ENCODE results near the gene EPHB1.

The EPHB1 gene

DNA sequence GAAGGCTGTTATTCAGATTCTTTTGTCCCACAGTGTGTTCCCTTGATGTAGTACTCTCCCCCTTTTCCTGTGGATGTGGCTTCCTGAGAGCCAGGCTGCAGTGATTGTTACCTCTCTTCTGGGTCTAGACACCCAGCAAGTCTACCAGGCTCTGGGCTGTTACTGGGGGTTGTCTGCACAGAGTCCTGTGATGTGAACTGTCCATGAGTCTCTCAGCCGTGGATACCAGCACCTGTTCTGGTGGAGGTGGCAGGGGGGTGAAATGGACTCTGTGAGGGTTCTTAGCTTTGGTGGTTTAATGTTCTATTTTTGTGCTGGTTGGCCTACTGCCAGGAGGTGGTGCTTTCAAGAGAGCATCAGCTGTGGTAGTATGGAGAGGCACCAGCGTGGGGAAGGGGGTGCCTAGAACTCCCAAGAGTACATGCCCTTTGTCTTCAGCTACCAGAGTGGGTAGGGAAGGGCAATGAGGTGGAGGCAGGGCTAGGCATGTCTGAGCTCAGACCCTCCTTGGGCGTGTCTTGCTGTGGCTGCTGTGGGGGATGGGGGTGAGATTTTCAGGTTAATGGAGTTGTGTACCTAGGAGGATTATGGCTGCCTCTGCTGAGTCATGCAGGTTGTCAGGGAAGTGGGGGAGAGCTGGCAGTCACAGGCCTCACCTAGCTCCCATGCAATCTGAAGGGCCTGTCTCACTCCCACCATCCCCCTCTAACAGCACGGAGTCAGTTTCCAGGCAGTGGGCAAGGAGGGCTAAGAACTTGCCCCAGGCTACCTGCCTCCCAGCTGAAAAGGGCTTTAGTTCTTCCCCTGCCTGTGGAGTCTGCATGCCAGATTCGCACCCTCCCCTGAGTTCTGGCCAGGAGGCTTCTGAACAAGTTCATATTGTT is 272.0 kb downstream of the EPHB1 start:
- DNase-seq, result peak; percentile 37

GRCh38 chr3:135068011-135068410 is 273.0 kb downstream of the EPHB1 start:
- no peak for DNase-seq

DNA sequence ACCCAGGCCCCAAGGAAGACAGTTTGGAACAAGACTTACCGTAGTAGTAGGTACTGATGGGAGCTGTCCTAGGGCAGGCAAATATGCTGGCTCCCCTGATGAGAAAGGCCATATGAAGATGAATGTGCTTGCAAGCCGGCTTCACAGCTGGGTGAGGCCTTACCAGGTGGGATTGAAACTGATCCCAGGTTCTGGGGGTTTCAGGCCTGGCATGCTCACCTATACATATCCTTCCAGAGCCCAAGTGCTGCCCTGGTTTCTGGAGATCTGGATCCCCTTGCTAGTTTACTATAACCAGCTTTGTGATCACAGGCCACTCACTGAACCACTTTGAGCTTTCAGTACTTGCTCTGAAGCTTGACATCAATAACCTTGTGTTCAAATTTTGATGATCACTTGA is 274.3 kb downstream of the EPHB1 start:
- DNase-seq, result no peak

DNA sequence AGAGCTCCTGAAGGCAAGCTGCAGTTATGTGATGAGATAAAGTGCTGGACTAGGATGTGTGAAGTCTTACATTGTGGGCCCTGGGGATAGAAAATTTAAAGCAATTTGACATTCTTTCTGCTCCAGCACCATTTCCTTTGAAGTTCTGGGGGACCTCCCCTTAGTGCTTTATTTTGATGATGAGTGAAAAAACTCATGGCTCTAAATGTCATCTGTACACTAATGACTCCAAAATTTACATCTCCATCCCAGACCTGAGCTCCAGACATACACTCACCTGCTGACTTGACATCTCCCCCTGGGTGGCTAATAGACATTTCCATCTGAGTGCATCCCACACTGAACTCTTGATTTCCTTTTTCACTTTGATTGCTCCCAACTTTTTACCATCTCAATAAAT is 276.4 kb downstream of the EPHB1 start:
- no peak for DNase-seq

DNA sequence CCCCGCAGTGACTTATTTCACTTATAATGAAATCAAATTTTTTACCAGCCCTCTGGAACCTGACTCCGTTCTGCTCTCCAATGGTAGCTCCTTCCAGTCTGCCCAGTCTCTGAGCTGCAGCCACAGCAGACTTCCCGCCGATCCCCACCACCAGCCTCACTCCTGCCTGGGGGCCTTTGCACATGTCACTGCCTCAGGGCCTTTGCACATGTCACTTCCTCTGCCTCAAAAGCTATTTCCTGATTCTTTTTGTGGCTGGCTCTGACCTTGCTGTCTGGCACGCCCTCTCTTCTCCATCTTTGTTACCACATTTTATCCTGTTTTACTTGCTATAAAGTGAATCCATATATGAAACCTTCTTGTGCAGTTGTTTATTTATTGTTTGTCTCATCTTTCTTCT is 277.4 kb downstream of the EPHB1 start:
- no peak for DNase-seq

- no peak for DNase-seq
These were observed 280.1 kb downstream of the EPHB1 start for GRCh38 chr3:135075157-135075556.

DNA sequence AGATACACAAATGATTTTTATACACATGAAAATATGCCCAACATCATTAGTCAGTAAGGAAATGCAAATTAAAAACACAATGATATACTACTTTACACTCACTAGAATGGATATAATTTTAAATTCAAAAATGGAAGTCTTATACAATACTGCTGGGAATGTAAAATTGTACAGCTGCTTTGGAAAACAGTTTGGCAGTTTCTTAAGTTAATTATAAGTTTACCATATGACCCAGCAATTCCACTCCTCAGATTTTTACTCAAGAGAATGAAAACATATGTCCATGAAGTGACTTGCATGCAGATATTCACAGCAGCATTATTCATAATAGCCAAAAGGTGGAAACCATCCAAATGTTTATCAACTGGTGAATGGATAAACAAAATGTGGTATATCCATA is 281.3 kb downstream of the EPHB1 start:
- no peak for DNase-seq

DNA sequence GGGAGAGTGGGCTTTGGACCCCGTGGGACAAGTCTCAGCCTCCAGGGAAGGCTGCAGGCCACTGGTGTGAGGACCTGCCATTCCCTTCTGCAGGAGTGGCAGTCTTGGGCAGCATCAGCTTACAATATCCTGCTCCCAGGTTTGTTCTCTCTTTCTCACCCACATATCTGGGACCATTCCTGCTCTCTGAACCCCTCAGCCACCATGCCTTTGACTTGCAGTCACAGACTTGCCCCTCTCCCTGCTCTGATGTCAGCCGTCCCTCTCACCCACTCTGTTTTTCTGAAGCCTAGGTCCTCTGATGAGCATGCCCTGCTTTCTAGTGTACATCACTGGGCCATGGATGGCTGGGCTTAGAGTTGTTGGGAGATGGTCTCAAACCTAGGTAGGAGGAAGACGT is 282.1 kb downstream of the EPHB1 start:
- DNase-seq, result no peak

GRCh38 chr3:135078283-135078682 is 283.2 kb downstream of the EPHB1 start:
- DNase-seq, result no peak

- no peak for DNase-seq
These were observed 284.0 kb downstream of the EPHB1 start for GRCh38 chr3:135079095-135079494.

- no peak for DNase-seq
These were observed 286.4 kb downstream of the EPHB1 start for GRCh38 chr3:135081451-135081850.

GRCh38 chr3:135081856-135082434 is 286.9 kb downstream of the EPHB1 start:
- DNase-seq, result no peak

DNA sequence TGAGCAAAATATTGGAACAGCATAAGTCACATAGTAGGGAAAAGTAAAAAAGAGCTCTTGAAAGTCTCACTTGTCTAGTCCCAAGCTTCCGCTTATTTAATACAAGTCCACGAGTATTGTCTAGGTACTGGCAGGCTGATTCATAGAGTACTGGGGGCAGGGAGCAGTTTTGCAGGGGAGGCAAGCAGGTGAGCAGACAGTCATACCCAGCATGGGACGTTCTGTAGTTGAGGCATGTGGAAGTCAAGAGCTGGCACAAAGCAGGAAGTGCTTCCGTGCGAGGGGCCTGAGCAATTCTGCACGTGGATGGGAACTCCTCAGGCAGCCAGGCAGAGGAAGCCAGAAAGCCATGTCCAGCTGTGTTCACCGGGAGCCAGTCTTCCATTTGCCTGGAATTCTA is 287.6 kb downstream of the EPHB1 start:
- no peak for DNase-seq

- DNase-seq, result no peak
These were observed 288.1 kb downstream of the EPHB1 start for GRCh38 chr3:135083179-135083578.

DNA sequence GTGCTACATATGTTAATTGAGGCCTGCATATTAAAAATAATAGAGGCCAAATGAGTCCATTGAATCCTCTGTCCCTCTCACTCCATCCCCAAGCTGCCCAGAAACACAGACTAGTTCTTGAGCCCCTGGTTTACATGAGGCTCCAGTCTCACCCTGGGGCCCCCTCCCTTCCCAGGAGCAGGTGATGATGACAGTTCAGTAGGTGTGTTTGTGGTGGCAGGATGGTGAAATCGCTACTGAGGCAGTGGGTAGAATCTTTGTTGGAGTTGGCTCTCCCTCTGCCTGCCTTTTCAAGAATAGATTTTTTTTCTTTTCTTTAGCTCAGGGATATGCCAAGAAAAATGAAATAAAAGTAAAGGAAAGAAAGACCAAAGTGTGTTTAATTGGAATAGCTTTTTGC is 288.7 kb downstream of the EPHB1 start:
- no peak for DNase-seq

- no peak for DNase-seq
These were observed 289.3 kb downstream of the EPHB1 start for GRCh38 chr3:135084405-135084804.

DNA sequence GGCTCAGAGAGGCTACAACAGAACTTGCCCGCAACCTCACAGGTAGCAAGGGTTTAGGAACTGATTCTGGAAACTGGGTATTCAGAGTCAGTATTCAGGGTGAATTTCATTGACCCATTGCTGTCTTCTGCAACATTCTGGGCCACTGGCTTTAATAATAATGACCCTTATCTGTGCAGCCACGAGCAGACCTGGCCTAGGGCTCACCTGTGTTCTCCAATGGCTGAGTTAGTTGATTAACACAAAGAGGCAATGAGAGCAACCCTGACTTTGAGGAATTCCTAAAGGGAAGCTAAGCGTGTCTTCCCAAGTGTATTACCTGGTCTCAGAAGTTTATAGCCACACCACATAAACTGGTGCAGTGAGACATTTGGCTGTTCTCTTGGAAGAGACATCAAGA is 289.9 kb downstream of the EPHB1 start:
- no peak for DNase-seq

DNA sequence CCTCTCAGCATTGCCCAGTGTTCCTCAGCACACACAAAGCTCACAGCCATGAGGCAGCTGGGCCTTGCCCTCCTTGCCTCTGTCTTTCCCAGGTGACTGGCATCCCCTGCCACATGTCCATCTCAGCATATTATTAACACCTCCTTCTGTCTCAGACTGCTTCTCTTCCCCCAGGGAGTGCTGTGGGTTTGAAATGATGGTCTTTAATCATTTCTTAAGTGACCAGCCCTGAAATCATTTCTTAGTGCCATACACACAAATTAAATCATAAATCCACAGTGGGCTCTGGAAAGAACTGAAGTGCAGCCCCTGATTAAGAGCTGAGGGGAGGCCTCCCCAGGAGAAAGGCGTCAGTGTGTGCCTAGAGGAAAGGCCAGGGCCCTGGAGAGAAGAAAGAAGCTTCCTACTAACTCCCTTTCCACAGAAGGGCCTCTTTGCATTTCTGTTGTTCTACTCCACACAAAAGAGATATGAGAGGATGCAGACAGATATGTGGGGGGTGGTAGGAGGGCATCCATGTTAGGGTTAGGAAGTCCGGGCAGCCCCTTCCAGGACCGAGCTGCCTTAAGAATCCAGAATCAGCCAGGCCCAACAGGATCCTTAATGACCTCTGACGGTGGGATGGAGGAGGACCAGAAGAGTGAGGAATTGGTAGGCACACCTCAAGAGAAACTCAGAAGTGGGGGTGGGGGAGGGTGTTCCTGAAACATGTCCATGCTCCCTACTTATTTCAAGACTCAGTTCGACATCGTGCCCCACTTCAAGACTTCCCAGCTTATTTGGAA is 290.8 kb downstream of the EPHB1 start:
- no peak for DNase-seq

DNA sequence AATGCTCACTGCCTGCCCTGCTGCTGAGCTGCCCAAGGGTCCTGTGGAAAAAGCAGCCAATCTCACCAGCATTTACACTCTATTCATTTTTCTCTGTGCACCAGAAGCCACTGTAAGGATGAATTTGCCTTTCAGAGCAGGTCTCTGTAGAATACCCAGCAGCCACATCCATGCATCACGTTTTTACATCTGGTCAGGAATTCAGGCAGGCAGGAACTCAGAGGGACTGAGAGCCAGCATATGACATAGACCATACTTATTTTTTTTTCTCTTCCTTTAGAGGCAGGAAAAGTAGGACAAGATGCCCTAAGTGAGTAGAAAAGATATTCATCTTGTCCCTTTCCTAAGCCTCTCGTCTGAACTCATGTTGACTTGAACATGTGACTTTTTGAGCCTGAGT is 292.7 kb downstream of the EPHB1 start:
- no peak for DNase-seq

GRCh38 chr3:135089451-135089850 is 294.4 kb downstream of the EPHB1 start:
- no peak for DNase-seq

- DNase-seq, result no peak
These were observed 295.1 kb downstream of the EPHB1 start for GRCh38 chr3:135090020-135090717.

- DNase-seq, result no peak
These were observed 296.9 kb downstream of the EPHB1 start for GRCh38 chr3:135091946-135092345.

DNA sequence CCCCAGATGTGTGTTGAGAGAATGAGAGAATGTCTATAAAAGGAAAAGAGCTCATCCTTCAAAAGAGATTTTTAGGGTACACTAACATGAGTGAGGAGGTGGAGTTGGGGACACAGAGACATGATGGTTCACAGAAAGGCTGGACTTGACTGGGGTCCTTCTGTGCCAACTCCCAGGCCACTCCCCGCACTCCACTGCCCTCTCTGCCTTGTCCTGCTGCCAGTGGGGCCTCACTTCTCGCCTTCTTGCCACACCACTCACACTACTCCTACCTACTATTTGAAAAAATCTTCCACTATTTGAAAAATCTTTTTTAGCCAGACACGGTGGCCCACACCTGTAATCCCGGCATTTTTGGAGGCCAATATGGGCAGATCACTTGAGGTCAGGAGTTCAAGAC is 298.1 kb downstream of the EPHB1 start:
- DNase-seq, result no peak

Measured in NCI-H2029 treated with DMSO at 0.1 percent for 48 hours (cell line).